ENCODE measurements around the gene VAV2. TPM values are rescaled to one million over a fixed set of nuclear protein-coding genes. Genes with fewer than 3 reads are reported as not detected.
"Not testable (repeated sequence)": the region's sequence is repeated elsewhere in the genome, so short reads cannot be mapped to it uniquely, and the experiment has no call there.

VAV2 gene
- total and polyA plus RNA-seq, 5 donors = 4.7 to 11.4 (median 7.4) TPM

DNA sequence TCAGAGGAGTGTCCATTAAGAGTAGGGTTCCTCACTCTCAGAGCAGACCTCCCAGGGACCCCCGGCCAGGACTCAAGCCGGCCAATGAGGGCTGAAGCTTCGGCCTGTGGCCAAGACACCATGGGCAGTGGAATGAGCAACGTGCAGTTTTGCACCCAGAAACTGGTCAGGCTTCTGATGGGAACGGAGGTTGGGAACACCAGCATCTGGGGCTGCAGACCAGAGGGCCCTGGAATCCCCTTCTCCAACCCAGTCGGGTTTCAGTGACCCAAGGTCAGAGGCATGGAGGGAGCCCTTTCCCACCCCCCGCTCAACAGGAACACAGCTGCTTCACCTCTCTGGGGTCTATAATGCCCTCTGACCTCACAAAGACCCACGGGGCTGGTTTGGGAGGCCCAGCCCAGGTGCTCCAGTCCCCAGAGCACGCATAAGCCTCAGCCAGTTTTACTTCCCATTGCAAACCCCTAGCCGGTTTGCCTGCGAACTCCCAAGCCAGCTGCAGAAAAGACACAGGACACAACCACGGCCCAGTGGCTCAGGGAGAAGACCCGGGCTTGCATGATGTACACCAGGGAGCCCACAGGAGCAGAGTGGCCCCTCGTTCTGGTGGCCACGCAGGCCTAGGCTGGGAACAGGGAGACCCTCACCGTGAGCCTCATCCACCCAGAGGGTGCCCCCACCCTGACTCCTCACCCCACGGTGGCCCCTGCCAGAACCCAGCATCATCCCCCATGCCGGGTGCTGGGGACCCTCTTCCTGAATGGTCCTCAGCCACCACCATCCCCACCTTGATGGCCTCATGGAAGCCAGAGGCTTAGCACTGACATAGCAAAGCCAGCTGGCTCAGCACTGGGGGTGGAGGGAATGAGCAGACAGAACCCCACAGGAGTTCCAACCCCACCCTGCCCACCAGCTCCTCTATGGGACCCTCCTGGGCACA is 30.6 kb downstream of the VAV2 start:
- peaks cover 8% of the 10 kb centered on the region for H3K4me1 ChIP-seq (ENCODE audit: control insufficient read depth, insufficient read depth, low read length)
- H3K9me3 ChIP-seq (ENCODE audit: control insufficient read depth, low read length) = no peaks in the 10 kb centered on the region
- 92% methylated on average over 18 of the region's 18 CpGs for WGBS
- ATAC-seq = no peak
- no peak overlapping the region for H3K27ac ChIP-seq (ENCODE audit: low read length)
- H3K4me3 ChIP-seq (ENCODE audit: low read length) = no peak overlapping the region
- no peaks in the 10 kb centered on the region for H3K27me3 ChIP-seq (ENCODE audit: control insufficient read depth, insufficient read depth)
- peak; percentile 8 to 47 (median 33) for DNase-seq
- intact Hi-C loops (cut with DNase I) = no loop called here

DNA sequence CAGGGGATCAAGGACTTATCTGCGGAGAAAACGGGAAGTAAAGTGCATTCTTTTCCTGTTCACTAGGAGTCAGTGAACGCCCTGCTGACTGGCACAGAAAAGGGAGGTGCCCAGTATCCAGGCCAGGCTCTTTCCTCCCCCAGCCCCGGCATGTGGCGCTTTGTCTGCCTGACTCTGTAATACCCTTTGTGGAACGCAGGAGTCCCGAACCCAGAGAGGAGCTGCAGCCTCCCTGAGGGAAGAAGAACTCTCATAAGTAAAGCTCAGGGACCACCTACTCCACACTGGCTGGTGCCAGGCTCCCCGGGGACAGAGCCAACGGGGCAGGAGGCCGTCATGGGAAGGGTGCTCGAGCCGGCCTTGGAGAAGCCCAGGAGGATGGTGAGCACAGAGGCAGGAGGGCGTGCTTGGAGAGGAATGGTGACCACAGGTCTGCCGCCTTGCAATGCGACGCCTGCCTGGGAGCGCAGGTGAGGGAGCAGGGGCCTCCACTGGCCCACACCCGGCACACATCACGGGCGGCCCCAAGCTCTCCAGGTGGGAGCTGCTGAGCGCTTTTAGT is 31.5 kb downstream of the VAV2 start:
- Histone ChIP-seq H3K9me3 (ENCODE audit: control insufficient read depth, low read length) (no peaks in the 10 kb centered on the region), H3K4me1 (ENCODE audit: control insufficient read depth, insufficient read depth, low read length) (peaks cover 13% of the 10 kb centered on the region), H3K27me3 (ENCODE audit: control insufficient read depth, insufficient read depth) (no peaks in the 10 kb centered on the region), H3K4me3 (ENCODE audit: low read length) (no peak overlapping the region), H3K27ac (ENCODE audit: low read length) (no peak overlapping the region)
- intact Hi-C loops (cut with DNase I) = no loop called here
- WGBS = 80% methylated on average over 21 of the region's 21 CpGs
- peak; percentile 51 to 76 (median 73) for DNase-seq
- ATAC-seq = peak; percentile 57 to 71

DNA sequence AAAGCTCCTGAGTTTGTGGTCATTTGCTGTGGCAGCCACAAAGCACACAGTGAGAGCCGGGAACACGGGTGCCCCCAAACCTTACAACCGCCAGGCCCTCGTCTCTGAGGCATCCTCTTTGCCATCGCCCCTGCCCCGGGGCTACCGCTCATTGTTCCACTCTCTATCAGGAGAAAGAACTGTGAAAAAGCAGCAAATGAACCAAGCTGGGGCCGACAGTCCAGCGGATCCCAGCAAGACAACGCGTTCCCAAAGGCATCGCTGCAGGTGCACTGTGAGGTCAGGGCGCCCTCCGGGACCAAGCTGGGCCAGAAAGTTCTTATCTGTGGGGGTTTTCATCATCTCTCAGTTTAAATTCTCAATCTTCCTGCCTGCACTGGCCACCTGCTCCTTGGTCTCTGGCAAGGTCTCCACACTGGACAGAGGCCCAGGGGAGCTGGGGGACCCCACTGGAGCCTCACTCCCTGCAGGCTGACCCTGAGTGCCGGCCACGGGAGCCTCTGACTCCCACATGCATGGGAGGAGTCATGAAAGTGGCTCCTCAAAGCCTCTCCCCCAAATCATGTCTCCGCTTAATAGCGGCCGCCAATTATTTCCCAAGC is 32.1 kb downstream of the VAV2 start:
- no peak for ATAC-seq
- 70% methylated on average over 19 of the region's 19 CpGs for WGBS
- intact Hi-C loops (cut with DNase I) = no loop called here

DNA sequence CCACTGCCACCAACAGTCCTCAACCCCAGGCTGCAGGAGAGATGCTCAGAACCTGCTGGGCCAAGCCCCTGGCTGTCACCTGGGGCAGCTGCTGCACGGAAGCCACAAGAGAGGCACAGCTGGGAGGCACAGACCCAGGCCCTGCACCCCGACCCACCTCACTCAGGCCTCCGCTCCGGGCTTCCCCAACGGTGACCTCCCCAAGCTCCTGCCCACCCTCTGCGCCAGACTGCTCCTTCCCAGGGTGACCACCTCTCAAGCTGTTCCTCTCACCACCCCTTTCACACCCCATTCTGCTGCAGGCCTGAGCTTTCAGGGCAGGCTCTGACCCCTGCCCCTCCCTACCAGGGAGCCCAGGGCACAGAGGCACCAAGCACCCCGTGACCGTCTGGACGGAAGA is 33.0 kb downstream of the VAV2 start:
- 95% methylated on average over 9 of the region's 9 CpGs for WGBS
- no peak for ATAC-seq
- no peak overlapping the region for H3K4me3 ChIP-seq (ENCODE audit: low read length)
- intact Hi-C loops (cut with DNase I) = no loop called here
- H3K4me1 ChIP-seq (ENCODE audit: control insufficient read depth, insufficient read depth, low read length) = peaks cover 13% of the 10 kb centered on the region
- H3K27ac ChIP-seq (ENCODE audit: low read length) = no peak overlapping the region
- DNase-seq = peak; percentile 17 to 42 (median 37)
- H3K27me3 ChIP-seq (ENCODE audit: control insufficient read depth, insufficient read depth) = no peaks in the 10 kb centered on the region
- H3K9me3 ChIP-seq (ENCODE audit: control insufficient read depth, low read length) = no peaks in the 10 kb centered on the region

More for the DNA sequence above, 32.1 kb downstream of the VAV2 start:
- Histone ChIP-seq H3K27ac (ENCODE audit: low read length) (no peak overlapping the region), H3K4me3 (ENCODE audit: low read length) (no peak overlapping the region), H3K4me1 (ENCODE audit: control insufficient read depth, insufficient read depth, low read length) (peaks cover 13% of the 10 kb centered on the region), H3K27me3 (ENCODE audit: control insufficient read depth, insufficient read depth) (no peaks in the 10 kb centered on the region), H3K9me3 (ENCODE audit: control insufficient read depth, low read length) (no peaks in the 10 kb centered on the region)
- peak in 2 of 3 donors; percentile 10 to 35 for DNase-seq

DNA sequence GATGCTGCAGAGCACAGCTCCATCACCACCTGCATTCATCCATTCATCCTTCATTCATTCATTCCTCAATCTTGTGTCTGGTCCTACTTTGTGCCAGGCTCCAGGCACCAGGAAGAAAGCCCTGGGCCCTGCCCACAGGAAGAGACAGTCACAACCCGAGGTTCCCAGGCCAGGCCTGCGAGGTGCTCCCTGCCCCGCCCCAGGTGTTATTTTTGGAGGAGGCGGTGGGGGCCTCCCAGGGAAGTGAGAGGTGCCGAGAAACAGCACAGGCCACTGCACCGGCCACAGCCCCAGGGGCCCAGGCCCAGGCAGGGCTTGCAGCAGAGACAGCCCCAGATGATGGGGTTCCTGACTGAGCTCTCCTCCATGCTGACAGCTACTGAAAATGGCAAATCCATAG is 33.4 kb downstream of the VAV2 start:
- DNase-seq = peak; percentile 14 to 44 (median 42)

DNA sequence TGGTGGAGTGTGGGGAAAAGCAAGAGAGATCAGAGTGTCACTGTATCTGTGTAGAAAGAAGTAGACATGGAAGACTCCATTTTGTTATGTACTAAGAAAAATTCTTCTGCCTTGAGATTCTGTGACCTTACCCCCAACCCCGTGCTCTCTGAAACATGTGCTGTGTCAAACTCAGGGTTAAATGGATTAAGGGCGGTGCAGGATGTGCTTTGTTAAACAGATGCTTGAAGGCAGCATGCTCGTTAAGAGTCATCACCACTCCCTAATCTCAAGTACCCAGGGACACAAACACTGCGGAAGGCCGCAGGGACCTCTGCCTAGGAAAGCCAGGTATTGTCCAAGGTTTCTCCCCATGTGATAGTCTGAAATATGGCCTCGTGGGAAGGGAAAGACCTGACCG is 34.4 kb downstream of the VAV2 start:
- H3K9me3 ChIP-seq (ENCODE audit: control insufficient read depth, low read length); H3K27ac ChIP-seq (ENCODE audit: low read length); DNase-seq; H3K4me3 ChIP-seq (ENCODE audit: low read length); ATAC-seq; intact Hi-C loops (cut with DNase I); H3K27me3 ChIP-seq (ENCODE audit: control insufficient read depth, insufficient read depth): not testable (repeated sequence)
- H3K4me1 ChIP-seq (ENCODE audit: control insufficient read depth, insufficient read depth, low read length) = peaks cover 13% of the 10 kb centered on the region
- 66% methylated on average over 2 of the region's 7 CpGs for WGBS

More for the DNA sequence above, 33.4 kb downstream of the VAV2 start:
- no peaks in the 10 kb centered on the region for H3K27me3 ChIP-seq (ENCODE audit: control insufficient read depth, insufficient read depth)
- 64% methylated on average over 6 of the region's 6 CpGs for WGBS
- peaks cover 13% of the 10 kb centered on the region for H3K4me1 ChIP-seq (ENCODE audit: control insufficient read depth, insufficient read depth, low read length)
- H3K27ac ChIP-seq (ENCODE audit: low read length) = no peak overlapping the region
- ATAC-seq = no peak
- no peaks in the 10 kb centered on the region for H3K9me3 ChIP-seq (ENCODE audit: control insufficient read depth, low read length)
- intact Hi-C loops (cut with DNase I) = no loop called here
- no peak overlapping the region for H3K4me3 ChIP-seq (ENCODE audit: low read length)

DNA sequence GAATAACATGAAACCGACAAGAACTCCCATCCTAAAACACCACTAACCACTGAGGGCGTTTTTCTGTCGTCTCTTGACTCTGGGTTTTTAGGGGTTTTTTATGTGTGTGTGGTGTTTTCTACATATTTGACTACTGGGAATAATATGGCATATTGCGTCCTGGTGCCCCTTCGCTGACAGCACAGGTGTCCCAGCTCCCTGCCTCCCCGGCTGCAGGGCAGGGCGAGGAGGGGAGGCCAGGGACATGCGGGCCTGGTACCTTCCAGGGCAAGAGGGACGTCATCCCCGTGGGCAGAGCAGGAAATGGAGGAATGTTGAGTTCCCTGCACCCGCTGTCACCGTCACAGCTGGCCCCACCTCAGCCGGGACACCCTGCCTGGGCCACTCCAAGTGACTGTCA is 34.8 kb downstream of the VAV2 start:
- peaks cover 13% of the 10 kb centered on the region for H3K4me1 ChIP-seq (ENCODE audit: control insufficient read depth, insufficient read depth, low read length)
- 74% methylated on average over 13 of the region's 13 CpGs for WGBS
- intact Hi-C loops (cut with DNase I) = no loop called here
- no peaks in the 10 kb centered on the region for H3K9me3 ChIP-seq (ENCODE audit: control insufficient read depth, low read length)
- H3K27ac ChIP-seq (ENCODE audit: low read length) = no peak overlapping the region
- H3K4me3 ChIP-seq (ENCODE audit: low read length) = no peak overlapping the region
- no peaks in the 10 kb centered on the region for H3K27me3 ChIP-seq (ENCODE audit: control insufficient read depth, insufficient read depth)
- peak; percentile 17 to 45 (median 43) for DNase-seq
- ATAC-seq = no peak

DNA sequence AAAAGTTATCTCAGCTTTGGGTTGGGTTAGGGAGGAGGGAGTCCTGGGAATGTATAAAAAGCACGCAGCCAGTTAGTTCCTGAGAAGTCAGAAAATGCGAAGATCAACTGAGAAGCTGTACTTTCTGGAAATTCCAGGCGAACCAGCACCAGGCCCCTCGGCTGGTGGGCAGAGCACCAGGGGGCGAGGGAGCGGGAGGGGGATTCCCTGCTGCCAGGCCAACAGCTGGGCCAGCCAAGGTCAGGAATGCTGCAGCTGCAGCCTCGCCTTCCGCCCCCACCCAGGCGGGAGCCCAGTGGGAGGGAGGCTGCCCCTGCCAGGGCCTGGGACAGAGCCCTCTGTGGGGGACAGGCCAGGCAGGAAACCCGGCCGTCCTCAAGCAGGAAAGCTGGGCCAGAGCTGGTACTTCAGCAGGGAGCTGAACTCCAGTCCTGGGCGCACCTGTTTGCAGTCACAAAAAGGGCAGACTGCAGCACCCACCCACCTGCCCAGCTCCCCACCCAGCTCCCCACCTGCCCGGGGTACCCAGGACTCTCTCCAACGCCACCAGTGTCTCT is 35.5 kb downstream of the VAV2 start:
- no peak overlapping the region for H3K4me3 ChIP-seq (ENCODE audit: low read length)
- no peaks in the 10 kb centered on the region for H3K9me3 ChIP-seq (ENCODE audit: control insufficient read depth, low read length)
- no peak overlapping the region for H3K27ac ChIP-seq (ENCODE audit: low read length)
- DNase-seq = peak; percentile 46 to 81 (median 81)
- H3K4me1 ChIP-seq (ENCODE audit: control insufficient read depth, insufficient read depth, low read length) = peaks cover 13% of the 10 kb centered on the region
- intact Hi-C loops (cut with DNase I) = no loop called here
- WGBS = 38% methylated on average over 14 of the region's 14 CpGs
- ATAC-seq = peak; percentile 55 to 72
- no peaks in the 10 kb centered on the region for H3K27me3 ChIP-seq (ENCODE audit: control insufficient read depth, insufficient read depth)

DNA sequence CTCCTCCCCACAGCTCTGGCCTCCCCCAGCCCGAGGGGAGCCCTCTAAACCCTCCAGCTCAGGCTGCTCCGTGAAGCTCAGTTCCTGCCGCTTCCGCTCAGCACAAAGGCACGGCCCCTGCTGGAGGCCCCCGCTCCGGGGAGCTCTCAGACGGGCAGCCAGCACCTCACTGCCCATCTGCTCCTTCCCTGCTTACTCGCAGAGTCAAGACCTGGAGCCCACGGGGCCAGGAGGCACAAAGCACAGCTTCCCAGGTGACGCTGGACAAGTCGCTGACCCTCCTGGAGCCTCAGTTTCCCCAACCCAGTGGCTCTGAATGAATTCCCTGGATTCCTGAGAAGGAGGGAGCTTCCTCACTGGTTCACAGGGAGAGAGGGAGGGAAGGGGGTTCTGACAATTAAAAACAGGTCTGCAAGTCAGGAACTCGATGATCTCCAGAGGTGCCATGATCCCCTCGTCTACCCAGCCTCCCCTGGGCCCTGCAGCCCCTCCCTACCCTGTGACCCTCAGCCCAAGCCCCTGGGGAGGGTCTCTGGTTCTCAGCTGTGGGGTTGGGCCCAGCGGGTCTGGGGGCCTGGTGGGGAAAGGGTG is 36.2 kb downstream of the VAV2 start:
- Histone ChIP-seq H3K4me1 (ENCODE audit: control insufficient read depth, insufficient read depth, low read length) (peaks cover 16% of the 10 kb centered on the region), H3K4me3 (ENCODE audit: low read length) (no peak overlapping the region), H3K27me3 (ENCODE audit: control insufficient read depth, insufficient read depth) (no peaks in the 10 kb centered on the region), H3K27ac (ENCODE audit: low read length) (no peak overlapping the region), H3K9me3 (ENCODE audit: control insufficient read depth, low read length) (no peaks in the 10 kb centered on the region)
- intact Hi-C loops (cut with DNase I) = no loop called here
- DNase-seq = peak; percentile 22 to 68 (median 63)
- peak in 1 of 2 donors; percentile 48 for ATAC-seq
- WGBS = 13% methylated on average over 15 of the region's 15 CpGs

DNA sequence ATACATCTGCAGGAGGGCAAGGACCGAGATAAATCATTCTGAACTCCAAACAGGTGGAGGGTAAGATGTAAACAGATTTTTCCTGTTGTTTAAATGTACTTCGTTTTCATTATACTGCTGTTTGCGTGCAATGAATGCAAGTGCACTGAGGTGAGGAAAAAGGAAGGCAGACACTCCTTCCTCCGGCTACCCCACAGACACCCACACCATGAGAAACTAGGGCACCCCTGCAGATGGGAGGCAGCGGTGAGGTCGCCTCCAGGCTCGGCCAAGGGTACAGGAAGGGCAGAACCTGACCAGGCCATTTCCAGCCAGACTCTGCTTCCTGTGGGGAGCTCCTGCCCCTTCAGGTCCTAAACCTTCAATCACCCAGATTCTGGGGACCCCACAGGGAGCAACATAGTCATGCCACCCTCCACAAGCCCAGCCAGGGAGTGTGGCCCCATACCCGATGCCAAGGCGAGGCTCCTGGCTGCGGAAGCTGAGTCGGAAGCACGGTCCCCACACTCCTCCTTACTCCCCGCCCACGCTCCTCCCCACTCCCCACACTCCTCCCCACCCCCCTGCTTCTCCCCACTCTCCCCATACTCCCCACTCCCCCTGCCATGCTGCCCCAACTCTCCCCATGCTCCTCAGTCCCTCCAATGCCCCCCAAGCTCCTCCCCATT is 37.1 kb downstream of the VAV2 start:
- ATAC-seq (no peak), DNase-seq (peak; percentile 16 to 66 (median 55))
- H3K9me3 ChIP-seq (ENCODE audit: control insufficient read depth, low read length) = no peaks in the 10 kb centered on the region
- intact Hi-C loops (cut with DNase I) = no loop called here
- WGBS = 69% methylated on average over 14 of the region's 14 CpGs
- H3K4me1 ChIP-seq (ENCODE audit: control insufficient read depth, insufficient read depth, low read length) = peaks cover 16% of the 10 kb centered on the region
- H3K4me3 ChIP-seq (ENCODE audit: low read length) = no peak overlapping the region
- no peak overlapping the region for H3K27ac ChIP-seq (ENCODE audit: low read length)
- H3K27me3 ChIP-seq (ENCODE audit: control insufficient read depth, insufficient read depth) = no peaks in the 10 kb centered on the region

Data from right cardiac atrium (tissue), 5 donors.